Measurements from ENCODE around the gene ABCB10.
A peak's percentile ranks its signal among the peaks of the same experiment; 100 is the strongest.

ABCB10 gene

DNA sequence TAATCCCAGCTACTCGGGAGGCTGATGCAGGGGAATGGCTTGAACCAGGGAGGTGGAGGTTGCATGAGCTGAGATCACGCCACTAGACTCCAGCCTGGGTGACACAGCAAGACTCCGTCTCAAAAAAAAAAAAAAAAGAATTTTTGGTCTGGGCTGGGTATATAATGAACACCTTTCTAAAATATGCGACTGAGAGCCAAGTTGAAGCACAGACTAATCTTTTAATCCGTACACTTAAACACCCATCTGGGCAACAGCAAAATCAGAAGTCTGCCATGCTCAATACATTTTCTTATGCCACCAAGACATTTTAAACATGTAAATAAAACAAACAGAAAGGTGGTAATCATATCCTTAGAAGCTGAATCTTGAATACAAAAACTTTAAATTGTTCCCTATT lies 31.6 kb upstream of the ABCB10 start:
- Histone ChIP-seq H3K36me3 (ENCODE audit: control insufficient read depth in 1 of 2, insufficient read depth in 2 of 2, low read length in 2 of 2) (peaks cover 16 to 24% of the 10 kb centered on the region in 2 donors), H3K27ac (ENCODE audit: low read length) (no peak overlapping the region)

DNA sequence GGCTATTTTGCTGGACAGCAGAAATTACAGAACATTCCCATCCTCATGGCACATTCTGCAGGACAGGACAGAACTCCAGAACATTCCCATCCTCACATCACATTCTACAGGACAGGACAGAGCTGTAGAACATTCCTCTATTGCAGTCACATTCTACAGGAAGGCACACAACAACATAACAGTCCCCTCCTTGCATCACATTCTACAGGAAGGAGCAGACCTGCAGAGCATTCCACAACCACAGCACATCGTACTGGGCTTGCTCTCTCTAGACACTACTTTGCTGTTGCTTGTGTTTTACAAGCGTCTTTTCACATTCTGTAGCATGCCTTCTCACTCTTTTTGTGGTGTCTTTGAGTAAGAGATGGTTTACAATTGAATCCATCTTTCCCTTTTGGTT lies 26.8 kb upstream of the ABCB10 start:
- Histone ChIP-seq H3K36me3 (ENCODE audit: control insufficient read depth in 1 of 2, insufficient read depth in 2 of 2, low read length in 2 of 2) (no peaks in the 10 kb centered on the region), H3K4me1 (ENCODE audit: control insufficient read depth in 1 of 2, insufficient read depth in 2 of 2, low read length in 2 of 2) (peaks cover 0 to 5% of the 10 kb centered on the region in 2 donors), H3K27me3 (ENCODE audit: low read depth, low read length) (no peaks in the 10 kb centered on the region), H3K27ac (ENCODE audit: low read length) (no peak overlapping the region), H3K4me3 (ENCODE audit: low read depth in 1 of 2, low read length in 2 of 2) (no peak overlapping the region), H3K9me3 (ENCODE audit: control insufficient read depth in 1 of 2, low read length in 2 of 2) (no peaks in the 10 kb centered on the region)

More for the DNA sequence above, 31.6 kb upstream of the ABCB10 start:
- no peaks in the 10 kb centered on the region for H3K4me1 ChIP-seq (ENCODE audit: control insufficient read depth in 1 of 2, insufficient read depth in 2 of 2, low read length in 2 of 2)
- H3K27me3 ChIP-seq (ENCODE audit: low read depth, low read length): no peaks in the 10 kb centered on the region
- no peak overlapping the region for H3K4me3 ChIP-seq (ENCODE audit: low read depth in 1 of 2, low read length in 2 of 2)
- no peaks in the 10 kb centered on the region for H3K9me3 ChIP-seq (ENCODE audit: control insufficient read depth in 1 of 2, low read length in 2 of 2)

DNA sequence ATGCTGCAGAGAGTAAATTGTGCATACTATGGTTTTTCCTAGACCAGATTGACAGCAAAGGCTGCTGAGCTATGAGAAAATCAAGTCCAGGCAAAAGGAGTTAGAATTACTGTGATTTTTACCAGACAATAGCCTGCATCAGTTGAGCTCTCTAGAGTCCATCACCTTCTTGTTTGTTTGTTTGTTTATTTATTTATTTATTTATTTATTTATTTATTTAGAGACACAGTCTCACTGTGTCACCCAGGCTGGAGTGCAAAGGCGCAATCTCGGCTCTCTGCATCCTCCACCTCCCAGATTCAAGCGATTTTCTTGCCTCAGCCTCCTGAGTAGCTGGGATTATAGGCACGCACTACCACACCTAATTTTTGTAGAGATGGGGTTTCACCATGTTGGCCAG lies 24.2 kb upstream of the ABCB10 start:
- Histone ChIP-seq H3K4me3 (ENCODE audit: low read depth in 1 of 2, low read length in 2 of 2) (no peak overlapping the region), H3K36me3 (ENCODE audit: control insufficient read depth in 1 of 2, insufficient read depth in 2 of 2, low read length in 2 of 2) (no peaks in the 10 kb centered on the region), H3K27me3 (ENCODE audit: low read depth, low read length) (no peaks in the 10 kb centered on the region), H3K9me3 (ENCODE audit: control insufficient read depth in 1 of 2, low read length in 2 of 2) (no peaks in the 10 kb centered on the region), H3K27ac (ENCODE audit: low read length) (no peak overlapping the region), H3K4me1 (ENCODE audit: control insufficient read depth in 1 of 2, insufficient read depth in 2 of 2, low read length in 2 of 2) (peaks cover 0 to 17% of the 10 kb centered on the region in 2 donors)

DNA sequence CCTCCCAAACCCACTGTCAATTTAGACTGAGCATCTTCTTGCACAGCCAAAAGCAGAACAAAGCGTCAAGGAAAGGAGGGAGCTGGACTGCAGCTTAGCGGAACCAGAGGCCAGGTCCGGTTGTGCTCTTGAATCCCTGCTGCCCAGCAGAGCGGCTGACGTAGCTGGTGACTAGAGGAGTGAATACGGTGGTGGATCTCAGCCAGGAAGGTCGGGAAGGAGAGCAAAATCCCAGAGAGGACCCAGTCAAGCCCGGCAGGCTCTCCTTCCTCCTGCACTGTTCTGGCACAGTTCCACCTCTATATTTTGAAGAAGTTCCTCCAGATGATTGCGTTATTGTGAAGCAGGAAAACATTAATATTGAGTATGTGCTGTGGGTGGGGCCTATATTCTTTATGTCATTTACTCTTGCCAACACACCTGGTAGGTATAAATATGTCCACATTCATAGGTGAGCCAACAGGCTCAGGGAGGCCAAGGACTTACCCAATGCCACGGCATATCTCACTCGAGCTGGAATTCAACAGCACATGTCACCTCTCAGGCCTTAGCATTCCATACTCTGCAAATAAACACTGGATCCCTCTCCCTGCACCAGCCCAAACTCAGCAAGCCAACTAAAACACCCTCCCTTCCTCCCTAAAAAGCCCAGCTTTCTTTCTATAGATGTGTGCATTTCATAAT lies 23.6 kb upstream of the ABCB10 start:
- H3K27ac ChIP-seq (ENCODE audit: low read length): no peak overlapping the region

DNA sequence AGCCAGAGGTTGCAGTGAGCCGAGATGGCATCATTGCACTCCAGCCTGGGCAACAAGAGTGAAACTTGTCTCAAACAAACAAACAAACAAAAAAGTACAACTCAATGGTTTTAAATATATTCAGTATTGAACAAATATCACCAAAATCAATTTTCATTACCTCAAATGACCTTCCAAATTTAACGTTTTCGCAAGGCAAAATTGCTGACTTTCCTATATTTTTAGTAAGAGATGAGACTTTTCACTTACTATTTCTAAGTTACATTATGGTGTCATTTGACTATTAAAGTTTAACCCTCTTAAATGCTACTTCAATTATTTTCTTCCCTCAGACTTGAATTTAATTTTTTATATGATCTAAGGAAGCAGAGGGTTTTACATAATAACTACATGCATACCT lies 23.0 kb upstream of the ABCB10 start:
- Histone ChIP-seq H3K9me3 (ENCODE audit: control insufficient read depth in 1 of 2, low read length in 2 of 2) (no peaks in the 10 kb centered on the region), H3K27me3 (ENCODE audit: low read depth, low read length) (no peaks in the 10 kb centered on the region), H3K27ac (ENCODE audit: low read length) (no peak overlapping the region), H3K4me1 (ENCODE audit: control insufficient read depth in 1 of 2, insufficient read depth in 2 of 2, low read length in 2 of 2) (peaks cover 0 to 17% of the 10 kb centered on the region in 2 donors), H3K4me3 (ENCODE audit: low read depth in 1 of 2, low read length in 2 of 2) (no peak overlapping the region), H3K36me3 (ENCODE audit: control insufficient read depth in 1 of 2, insufficient read depth in 2 of 2, low read length in 2 of 2) (no peaks in the 10 kb centered on the region)

More for the DNA sequence above, 23.6 kb upstream of the ABCB10 start:
- Histone ChIP-seq H3K4me1 (ENCODE audit: control insufficient read depth in 1 of 2, insufficient read depth in 2 of 2, low read length in 2 of 2) (peaks cover 0 to 17% of the 10 kb centered on the region in 2 donors), H3K9me3 (ENCODE audit: control insufficient read depth in 1 of 2, low read length in 2 of 2) (no peaks in the 10 kb centered on the region), H3K36me3 (ENCODE audit: control insufficient read depth in 1 of 2, insufficient read depth in 2 of 2, low read length in 2 of 2) (no peaks in the 10 kb centered on the region), H3K4me3 (ENCODE audit: low read depth in 1 of 2, low read length in 2 of 2) (no peak overlapping the region), H3K27me3 (ENCODE audit: low read depth, low read length) (no peaks in the 10 kb centered on the region)

DNA sequence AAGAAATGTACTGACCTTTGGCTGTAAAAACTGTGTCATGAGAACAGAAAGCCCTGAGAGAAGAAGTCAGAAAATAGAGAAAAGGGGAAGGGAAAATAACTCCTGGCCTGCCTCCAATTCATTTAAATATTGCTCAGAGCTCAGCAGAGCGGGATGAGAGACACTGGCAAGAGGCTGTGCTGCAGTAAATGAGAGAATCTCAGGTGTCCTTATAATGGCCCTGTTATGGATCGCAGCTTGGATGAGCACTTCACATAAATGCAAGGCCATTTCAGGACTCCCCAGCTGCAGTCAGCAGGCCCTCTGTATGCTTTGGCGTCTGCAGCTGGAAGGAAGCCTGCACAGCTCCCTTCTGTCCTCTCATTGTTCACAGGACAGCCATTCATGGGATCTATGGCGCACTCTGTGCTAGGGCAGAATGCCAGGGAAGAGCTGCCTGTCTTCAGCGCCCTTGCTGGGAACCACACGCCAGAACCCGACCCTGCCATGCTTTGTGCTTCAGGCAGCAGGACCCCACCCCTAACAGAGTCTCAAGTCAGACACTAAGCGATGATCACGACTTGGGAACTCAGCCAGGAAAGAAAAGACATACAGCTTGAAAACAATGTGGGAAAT lies 20.7 kb upstream of the ABCB10 start:
- Histone ChIP-seq H3K36me3 (ENCODE audit: control insufficient read depth in 1 of 2, insufficient read depth in 2 of 2, low read length in 2 of 2) (no peaks in the 10 kb centered on the region), H3K27ac (ENCODE audit: low read length) (no peak overlapping the region), H3K9me3 (ENCODE audit: control insufficient read depth in 1 of 2, low read length in 2 of 2) (no peaks in the 10 kb centered on the region), H3K4me3 (ENCODE audit: low read depth in 1 of 2, low read length in 2 of 2) (peak overlapping the region; percentile 38 to 41), H3K27me3 (ENCODE audit: low read depth, low read length) (no peaks in the 10 kb centered on the region), H3K4me1 (ENCODE audit: control insufficient read depth in 1 of 2, insufficient read depth in 2 of 2, low read length in 2 of 2) (peaks cover 0 to 17% of the 10 kb centered on the region in 2 donors)

DNA sequence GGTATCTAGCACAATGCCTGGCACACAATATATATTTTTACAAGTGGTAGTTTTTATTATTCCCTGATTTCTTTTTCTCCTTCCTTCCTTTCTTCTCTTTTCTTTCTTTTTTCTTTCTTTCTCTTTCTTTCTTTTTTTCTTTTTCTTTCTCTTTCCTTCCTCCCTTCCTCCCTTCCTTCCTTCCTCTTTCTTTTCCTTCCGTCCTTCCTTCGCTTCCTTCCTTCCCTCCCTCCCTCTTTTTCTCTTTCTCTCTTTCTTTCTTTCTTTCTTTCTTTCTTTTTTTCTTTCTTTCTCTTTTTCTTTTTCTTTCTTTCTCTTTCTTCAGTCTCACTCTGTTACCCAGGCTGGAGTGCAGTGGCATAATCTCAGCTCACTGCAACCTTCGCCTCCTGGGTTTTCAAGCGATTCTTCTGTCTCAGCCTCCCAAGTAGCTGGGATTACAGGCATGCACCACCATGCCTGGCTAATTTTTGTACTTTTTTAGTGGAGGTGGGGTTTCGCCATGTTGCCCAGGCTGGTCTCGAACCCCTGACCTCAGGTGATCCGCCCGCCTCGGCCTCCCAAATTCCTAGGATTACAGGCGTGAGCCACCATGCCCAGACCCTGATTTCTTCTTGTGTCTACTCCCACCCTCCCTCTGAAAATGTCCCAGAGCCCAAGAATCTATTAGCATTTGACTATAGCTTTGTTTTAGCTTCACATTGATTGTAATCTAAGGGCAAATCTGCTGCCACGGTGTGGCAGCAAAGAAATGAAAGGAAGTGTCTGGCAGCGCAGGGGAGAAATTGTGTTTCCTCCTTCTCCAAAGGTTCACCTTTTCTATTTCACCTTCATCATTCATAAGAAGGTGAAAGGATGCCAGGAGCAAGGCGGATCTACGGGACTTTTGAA lies 19.9 kb upstream of the ABCB10 start:
- no peaks in the 10 kb centered on the region for H3K27me3 ChIP-seq (ENCODE audit: low read depth, low read length)
- H3K4me1 ChIP-seq (ENCODE audit: control insufficient read depth in 1 of 2, insufficient read depth in 2 of 2, low read length in 2 of 2): peaks cover 0 to 17% of the 10 kb centered on the region in 2 donors
- peak overlapping the region; percentile 38 to 41 for H3K4me3 ChIP-seq (ENCODE audit: low read depth in 1 of 2, low read length in 2 of 2)
- no peak overlapping the region for H3K27ac ChIP-seq (ENCODE audit: low read length)
- no peaks in the 10 kb centered on the region for H3K36me3 ChIP-seq (ENCODE audit: control insufficient read depth in 1 of 2, insufficient read depth in 2 of 2, low read length in 2 of 2)
- no peaks in the 10 kb centered on the region for H3K9me3 ChIP-seq (ENCODE audit: control insufficient read depth in 1 of 2, low read length in 2 of 2)

DNA sequence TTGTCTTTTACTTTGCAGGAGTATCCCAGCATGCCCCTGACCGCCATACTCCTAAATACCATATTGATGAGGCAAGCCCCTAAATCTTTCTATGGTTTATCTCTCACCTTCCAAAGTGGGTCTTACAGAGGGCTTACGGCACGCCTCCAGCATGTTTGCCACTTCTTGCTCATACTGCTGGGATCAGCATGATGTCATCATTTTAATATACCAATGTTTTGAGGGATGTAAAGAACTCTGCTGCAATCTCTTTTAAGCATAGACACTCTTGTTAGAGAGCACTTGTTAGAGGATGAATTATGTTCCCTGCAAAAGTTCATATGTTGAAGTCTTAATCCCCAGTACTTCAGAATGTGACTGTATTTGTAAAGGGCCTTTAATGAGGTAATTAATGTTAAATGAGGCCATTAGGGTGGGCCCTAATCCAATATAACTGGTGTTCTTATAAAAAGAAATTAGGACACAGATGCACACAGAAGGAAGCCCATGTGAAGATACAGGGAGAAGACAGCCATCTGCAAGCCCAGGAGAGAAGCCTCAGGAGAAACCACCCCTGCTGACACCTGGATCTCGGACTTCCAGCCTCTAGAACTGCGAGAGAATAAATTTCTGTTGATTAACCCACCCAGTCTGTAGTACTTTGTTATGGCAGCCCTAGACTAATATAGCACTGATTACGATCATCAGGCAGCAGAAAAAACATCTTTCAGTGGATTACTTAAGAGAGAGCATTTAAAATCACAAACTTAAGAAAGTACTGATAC lies 16.4 kb upstream of the ABCB10 start:
- no peak overlapping the region for H3K27ac ChIP-seq (ENCODE audit: low read length)
- H3K27me3 ChIP-seq (ENCODE audit: low read depth, low read length): no peaks in the 10 kb centered on the region
- peaks cover 0 to 12% of the 10 kb centered on the region in 2 donors for H3K4me1 ChIP-seq (ENCODE audit: control insufficient read depth in 1 of 2, insufficient read depth in 2 of 2, low read length in 2 of 2)
- no peak overlapping the region for H3K4me3 ChIP-seq (ENCODE audit: low read depth in 1 of 2, low read length in 2 of 2)
- no peaks in the 10 kb centered on the region for H3K36me3 ChIP-seq (ENCODE audit: control insufficient read depth in 1 of 2, insufficient read depth in 2 of 2, low read length in 2 of 2)
- H3K9me3 ChIP-seq (ENCODE audit: control insufficient read depth in 1 of 2, low read length in 2 of 2): no peaks in the 10 kb centered on the region

DNA sequence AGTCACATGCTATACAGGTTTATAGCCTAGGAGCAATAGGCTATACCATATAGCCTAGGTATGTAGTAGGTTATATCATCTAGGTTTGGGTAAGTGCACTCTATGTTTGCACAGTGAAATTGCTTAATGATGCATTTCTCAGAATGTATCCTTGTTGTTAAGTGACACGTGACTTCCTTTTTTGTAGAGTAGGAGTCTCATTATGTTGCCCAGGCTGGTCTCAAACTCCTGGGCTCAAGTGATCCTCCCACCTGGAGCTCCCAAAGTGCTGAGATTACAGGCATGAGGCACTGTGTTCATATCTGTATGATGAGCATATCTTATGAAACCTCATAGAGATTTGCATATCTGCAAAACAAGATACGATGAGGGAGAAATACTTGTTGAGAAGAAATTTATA lies 13.8 kb upstream of the ABCB10 start:
- Histone ChIP-seq H3K4me3 (ENCODE audit: low read depth in 1 of 2, low read length in 2 of 2) (no peak overlapping the region), H3K4me1 (ENCODE audit: control insufficient read depth in 1 of 2, insufficient read depth in 2 of 2, low read length in 2 of 2) (no peaks in the 10 kb centered on the region), H3K9me3 (ENCODE audit: control insufficient read depth in 1 of 2, low read length in 2 of 2) (no peaks in the 10 kb centered on the region), H3K36me3 (ENCODE audit: control insufficient read depth in 1 of 2, insufficient read depth in 2 of 2, low read length in 2 of 2) (no peaks in the 10 kb centered on the region), H3K27ac (ENCODE audit: low read length) (no peak overlapping the region), H3K27me3 (ENCODE audit: low read depth, low read length) (no peaks in the 10 kb centered on the region)

DNA sequence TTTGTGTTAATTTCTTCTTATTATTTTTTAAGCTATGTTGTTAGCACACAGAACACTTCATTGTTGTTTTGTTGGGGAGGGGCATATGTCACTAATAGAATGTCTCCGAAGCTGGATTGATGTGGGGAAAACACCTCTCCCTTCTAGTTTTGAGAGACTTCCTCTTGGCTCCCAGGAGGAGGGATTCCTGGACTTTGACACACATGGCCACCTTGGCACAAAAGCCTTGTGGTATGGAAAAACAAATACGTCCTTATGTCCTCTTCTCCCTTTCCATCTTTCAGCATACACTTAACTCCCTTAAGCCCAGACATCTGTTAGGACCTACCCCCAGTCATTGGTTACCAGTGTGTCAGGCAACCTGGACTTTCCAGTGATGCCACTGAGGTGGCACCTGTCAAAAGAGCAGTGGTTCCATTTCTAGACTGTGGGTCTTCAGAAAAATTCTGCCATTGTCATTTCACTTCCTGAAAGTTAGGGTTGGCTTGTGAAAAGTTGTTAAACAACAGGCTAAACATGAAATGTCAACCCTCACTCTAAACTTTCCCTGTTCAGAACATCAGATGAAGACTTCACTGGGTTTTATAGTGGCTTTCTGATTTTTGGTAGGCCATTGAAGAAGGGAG lies 12.5 kb upstream of the ABCB10 start:
- no peaks in the 10 kb centered on the region for H3K4me1 ChIP-seq (ENCODE audit: control insufficient read depth in 1 of 2, insufficient read depth in 2 of 2, low read length in 2 of 2)

More for the DNA sequence above, 12.5 kb upstream of the ABCB10 start:
- no peak overlapping the region for H3K27ac ChIP-seq (ENCODE audit: low read length)
- H3K9me3 ChIP-seq (ENCODE audit: control insufficient read depth in 1 of 2, low read length in 2 of 2): no peaks in the 10 kb centered on the region
- no peaks in the 10 kb centered on the region for H3K27me3 ChIP-seq (ENCODE audit: low read depth, low read length)
- H3K36me3 ChIP-seq (ENCODE audit: control insufficient read depth in 1 of 2, insufficient read depth in 2 of 2, low read length in 2 of 2): no peaks in the 10 kb centered on the region
- no peak overlapping the region for H3K4me3 ChIP-seq (ENCODE audit: low read depth in 1 of 2, low read length in 2 of 2)

Measured in muscle layer of duodenum (tissue), 2 donors.